T-helper 2 cell treated with Interferon-gamma antibody and Interleukin-4, amounts not matched to agents 5 μg/mL and 100 μg/mL, for 36 hours (primary cell): ENCODE measurements around the gene KLHL22.

Experiments
- DNase-seq: peaks from one replicate; pipeline ENCODE4 v3.0.0; 2021; ENCODE audit warnings: low spot score
- H3K27ac Mint-ChIP-seq: one replicate; pipeline ENCODE4 v1.8.0; 2021; ENCODE audit warnings: mild to moderate bottlenecking, mixed read lengths
- H3K27me3 Mint-ChIP-seq: one replicate; pipeline ENCODE4 v1.8.0; 2021; ENCODE audit warnings: low read depth, mixed read lengths
- H3K36me3 Mint-ChIP-seq: one replicate; pipeline ENCODE4 v1.8.0; 2021; ENCODE audit warnings: low read depth, mixed read lengths
- H3K4me1 Mint-ChIP-seq: one replicate; pipeline ENCODE4 v1.8.0; 2021; ENCODE audit warnings: low read depth, mixed read lengths
- H3K4me3 Mint-ChIP-seq: one replicate; pipeline ENCODE4 v1.8.0; 2022; ENCODE audit warnings: mild to moderate bottlenecking, moderate library complexity, mixed read lengths
- H3K9me3 Mint-ChIP-seq: one replicate; pipeline ENCODE4 v1.8.0; 2021; ENCODE audit warnings: mixed read lengths

Gene KLHL22

DNA sequence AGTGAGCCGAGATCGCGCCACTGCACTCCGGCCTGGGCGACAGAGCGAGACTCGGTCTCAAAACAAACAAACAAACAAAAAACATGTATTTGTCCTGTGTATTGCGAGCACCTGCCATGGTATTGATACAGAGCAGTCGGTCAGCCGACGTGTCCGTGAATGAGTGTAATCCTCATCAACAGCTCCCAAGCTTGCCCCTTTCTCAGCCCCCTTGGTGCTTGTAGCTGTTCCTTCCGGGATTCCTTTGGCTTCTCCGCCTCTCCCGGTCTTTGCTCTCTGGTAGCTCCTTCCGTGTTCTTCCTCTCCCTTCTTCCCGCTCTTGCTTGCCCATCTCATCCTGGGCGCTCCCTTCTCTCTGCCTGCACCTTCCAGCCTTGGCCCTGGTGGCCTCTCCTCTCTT lies 90.7 kb downstream of the KLHL22 start:
- Mint-ChIP-seq H3K36me3 (peaks cover 22% of the 10 kb centered on the region), H3K4me3 (no peak overlapping the region), H3K4me1 (peaks cover 8% of the 10 kb centered on the region), H3K9me3 (no peaks in the 10 kb centered on the region), H3K27me3 (no peaks in the 10 kb centered on the region), H3K27ac (peak overlapping the region; percentile 63)
- no peak for DNase-seq

DNA sequence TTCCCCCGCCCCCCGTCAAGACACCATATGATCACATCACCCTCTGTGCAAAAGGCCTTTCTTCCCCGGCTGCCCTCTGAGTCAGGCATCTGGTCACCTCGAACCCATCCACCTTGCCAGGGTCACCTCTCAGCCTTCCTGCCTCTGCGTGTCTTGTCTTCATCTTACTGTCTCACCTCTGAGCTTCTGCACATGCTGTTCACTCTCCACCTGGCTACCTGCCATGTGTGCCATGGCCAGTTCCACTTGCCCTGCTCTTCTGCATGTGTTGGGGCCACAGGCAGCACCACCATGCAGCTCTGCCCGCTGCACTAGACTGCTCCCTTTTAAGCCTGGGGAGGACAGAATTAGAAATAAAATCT lies 91.8 kb downstream of the KLHL22 start:
- Mint-ChIP-seq H3K27ac (no peak overlapping the region), H3K4me3 (no peak overlapping the region), H3K27me3 (no peaks in the 10 kb centered on the region), H3K9me3 (no peaks in the 10 kb centered on the region), H3K36me3 (peaks cover 22% of the 10 kb centered on the region), H3K4me1 (peaks cover 8% of the 10 kb centered on the region)
- DNase-seq: no peak

DNA sequence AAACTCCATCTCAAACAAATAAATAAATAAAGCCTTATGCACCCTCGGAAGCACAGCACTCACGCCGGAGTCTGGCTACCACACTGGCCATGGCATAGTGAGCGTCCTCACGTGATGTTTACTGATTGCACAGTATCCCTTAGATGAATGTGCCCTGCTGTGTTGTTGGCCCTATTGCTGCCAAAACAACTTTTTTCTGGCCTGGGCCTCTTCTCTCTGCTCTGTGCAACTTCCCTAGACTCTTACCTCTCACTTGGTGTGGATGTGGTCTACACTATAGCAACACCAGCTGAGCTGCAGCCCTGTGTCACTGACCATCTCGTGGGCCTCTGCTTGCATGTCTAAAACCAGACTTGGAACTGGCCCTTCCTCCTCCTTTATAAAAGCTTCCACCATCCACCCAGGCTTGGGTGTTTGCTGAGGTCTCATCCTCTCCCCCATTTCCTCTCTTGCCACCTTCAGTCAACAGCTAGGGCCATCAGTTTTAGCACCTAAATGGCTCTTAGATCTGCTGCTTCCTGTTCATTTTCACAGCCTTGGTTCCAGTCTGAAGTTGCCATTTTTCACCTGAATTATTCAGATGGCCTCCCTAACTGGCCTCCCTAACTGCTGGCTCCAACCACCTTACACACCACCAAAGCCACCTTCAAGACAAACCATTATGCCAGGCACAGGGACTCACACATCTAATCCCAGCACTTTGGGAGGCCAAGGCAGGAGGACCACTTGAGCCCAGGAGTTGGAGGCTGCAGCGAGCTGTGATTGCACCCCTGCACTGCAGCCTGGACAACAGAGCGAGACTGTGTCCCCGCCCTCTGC lies 92.4 kb downstream of the KLHL22 start:
- Mint-ChIP-seq H3K27me3 (no peaks in the 10 kb centered on the region), H3K36me3 (peaks cover 22% of the 10 kb centered on the region), H3K4me3 (no peak overlapping the region), H3K27ac (peak overlapping the region; percentile 75), H3K4me1 (peaks cover 8% of the 10 kb centered on the region), H3K9me3 (no peaks in the 10 kb centered on the region)
- DNase-seq: no peak

DNA sequence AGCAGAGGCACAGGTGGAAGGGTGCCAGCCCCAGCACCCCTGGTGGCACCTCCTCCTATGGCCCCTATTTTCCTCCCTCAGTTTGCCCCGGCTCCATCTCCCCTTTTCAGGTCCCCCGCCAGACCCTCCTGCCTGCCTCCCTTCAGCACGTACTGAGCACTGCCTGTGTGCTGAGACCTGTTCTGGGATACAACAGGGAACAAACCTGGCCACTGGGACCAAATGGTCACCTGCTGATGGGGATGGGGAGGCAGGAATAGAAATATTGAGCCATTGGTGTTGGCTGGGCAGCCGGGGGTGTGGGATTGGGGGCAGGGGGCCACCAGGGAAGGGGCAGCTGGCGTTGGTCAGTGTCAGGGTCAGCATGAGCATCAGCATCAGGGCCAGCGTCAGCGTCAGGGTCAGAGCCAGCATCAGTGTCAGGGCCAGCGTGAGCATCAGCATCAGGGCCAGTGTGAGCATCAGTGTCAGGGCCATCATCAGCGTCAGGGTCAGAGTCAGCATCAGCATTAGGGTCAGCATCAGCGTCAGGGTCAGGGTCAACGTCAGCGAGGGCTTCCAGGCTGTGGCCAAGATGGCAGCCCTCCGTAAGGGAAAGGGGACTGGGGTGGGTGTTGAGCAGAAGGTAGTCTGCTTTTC lies 94.1 kb downstream of the KLHL22 start:
- Mint-ChIP-seq H3K4me1 (peaks cover 8% of the 10 kb centered on the region), H3K27ac (no peak overlapping the region), H3K36me3 (peaks cover 19% of the 10 kb centered on the region), H3K27me3 (no peaks in the 10 kb centered on the region), H3K4me3 (no peak overlapping the region), H3K9me3 (no peaks in the 10 kb centered on the region)
- DNase-seq: no peak

DNA sequence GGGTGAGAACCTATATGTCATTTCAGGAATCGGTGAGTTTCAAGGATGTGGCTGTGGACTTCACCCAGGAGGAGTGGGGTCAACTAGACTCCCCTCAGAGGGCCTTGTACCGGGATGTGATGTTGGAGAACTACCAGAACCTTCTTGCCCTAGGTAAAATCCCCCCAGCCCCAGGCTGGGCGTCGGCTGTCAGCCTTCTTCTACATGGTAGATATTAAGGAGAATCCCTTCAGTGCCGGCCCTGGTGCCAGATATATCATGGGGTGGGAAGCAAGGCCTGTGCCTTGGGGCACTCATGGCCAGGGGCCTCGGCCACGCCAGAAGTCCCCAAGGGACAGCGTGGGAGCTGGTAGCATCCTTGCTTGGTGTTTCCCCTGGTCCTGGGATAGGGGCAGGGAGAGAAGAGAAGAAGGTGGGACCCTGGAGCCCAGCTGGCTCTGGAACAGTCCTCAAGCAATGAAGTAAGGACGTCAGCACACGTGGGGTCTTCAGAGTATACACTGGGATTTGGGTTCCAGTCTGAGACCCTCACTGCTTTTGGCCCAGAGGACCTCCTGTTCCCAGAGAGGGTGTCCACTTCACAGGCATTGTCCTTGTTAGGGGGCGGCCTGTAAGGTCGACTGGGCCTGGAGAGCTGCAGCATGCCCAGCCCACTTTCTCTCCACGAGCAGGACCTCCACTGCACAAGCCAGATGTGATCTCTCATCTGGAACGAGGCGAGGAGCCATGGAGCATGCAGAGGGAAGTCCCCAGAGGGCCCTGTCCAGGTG lies 94.8 kb downstream of the KLHL22 start:
- Mint-ChIP-seq H3K4me1 (peaks cover 15% of the 10 kb centered on the region), H3K36me3 (peaks cover 17% of the 10 kb centered on the region), H3K9me3 (no peaks in the 10 kb centered on the region), H3K27ac (no peak overlapping the region), H3K4me3 (no peak overlapping the region), H3K27me3 (no peaks in the 10 kb centered on the region)
- no peak for DNase-seq

DNA sequence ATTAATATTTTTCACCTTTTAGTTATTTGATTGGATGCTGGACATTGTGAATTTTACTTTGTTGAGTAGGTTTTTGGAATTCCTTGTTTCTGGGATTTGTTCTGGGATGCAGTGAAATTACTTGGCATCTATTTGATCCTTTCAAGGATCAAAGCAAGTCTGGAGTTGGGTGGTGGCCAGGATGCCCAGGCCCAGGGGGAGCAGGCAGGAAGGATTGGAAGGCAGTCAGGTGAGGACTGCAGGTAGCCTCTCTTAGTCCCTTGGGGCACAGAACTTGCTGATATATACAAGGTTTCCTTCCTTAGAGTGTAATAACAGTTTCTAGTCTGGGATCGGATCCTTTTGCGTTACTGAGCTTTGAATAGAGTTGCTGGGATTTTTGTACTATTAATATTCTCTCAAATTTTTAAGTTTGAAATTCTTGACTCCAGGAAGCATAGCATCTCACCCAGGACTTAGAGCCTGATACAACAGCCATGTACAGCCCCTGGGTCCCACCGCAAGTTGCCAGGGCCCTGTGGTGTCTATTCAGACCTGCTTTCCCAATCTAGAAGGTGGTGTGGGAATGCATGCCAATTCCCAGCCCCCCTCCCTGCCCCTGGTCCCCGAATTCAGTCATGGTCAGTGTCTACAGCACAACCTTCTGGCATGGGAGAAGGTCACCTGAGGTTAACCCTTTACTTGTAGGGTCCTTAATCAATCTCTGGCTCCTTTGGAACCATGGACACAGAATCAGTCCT lies 95.6 kb downstream of the KLHL22 start:
- H3K4me1 Mint-ChIP-seq: peaks cover 22% of the 10 kb centered on the region
- H3K27ac Mint-ChIP-seq: no peak overlapping the region
- H3K4me3 Mint-ChIP-seq: no peak overlapping the region

DNA sequence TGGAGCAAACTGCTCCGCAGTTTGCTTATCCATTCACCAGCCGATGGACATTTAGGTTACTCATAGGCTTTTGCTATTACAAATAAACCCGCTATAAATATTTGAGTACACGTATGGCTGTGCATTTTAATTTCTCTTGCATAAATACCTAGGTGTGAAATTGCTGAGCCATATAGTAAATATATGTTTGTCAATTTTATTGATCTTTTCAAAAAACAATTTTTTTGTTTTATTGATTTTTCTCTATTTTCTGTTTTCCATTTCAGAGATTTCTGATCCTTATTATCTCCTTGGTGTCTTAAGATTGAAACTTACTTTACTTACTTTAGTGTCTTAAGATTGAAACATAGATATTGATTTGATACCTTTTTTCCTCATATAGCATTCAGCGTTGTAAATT lies 97.2 kb downstream of the KLHL22 start:
- Mint-ChIP-seq H3K27me3 (no peaks in the 10 kb centered on the region), H3K4me3 (no peak overlapping the region), H3K36me3 (peaks cover 12% of the 10 kb centered on the region), H3K27ac (no peak overlapping the region), H3K9me3 (no peaks in the 10 kb centered on the region), H3K4me1 (peaks cover 29% of the 10 kb centered on the region)
- no peak for DNase-seq

More for the DNA sequence above, 95.6 kb downstream of the KLHL22 start:
- no peak for DNase-seq
- H3K9me3 Mint-ChIP-seq: no peaks in the 10 kb centered on the region
- H3K27me3 Mint-ChIP-seq: no peaks in the 10 kb centered on the region
- peaks cover 16% of the 10 kb centered on the region for H3K36me3 Mint-ChIP-seq

DNA sequence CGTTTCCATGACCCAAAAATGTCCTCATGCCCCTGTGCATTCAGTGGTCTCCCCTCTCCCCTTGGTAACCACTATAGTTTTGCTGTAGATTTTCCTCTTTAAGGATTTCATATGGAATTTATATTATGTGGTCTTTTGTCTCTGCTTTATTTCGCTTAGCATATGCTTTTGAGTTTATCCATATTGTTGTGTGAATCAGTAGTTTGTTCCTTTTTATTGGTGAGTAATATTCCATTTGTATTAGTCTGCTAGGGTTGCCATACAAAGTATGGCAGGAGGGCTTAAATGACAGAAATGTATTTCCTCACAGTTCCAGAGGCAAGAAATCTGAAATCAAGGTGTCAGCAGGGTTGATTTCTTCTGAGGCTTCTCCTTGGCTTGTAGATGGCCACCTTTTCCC lies 98.1 kb downstream of the KLHL22 start:
- peaks cover 22% of the 10 kb centered on the region for H3K4me1 Mint-ChIP-seq
- no peak overlapping the region for H3K27ac Mint-ChIP-seq
- no peaks in the 10 kb centered on the region for H3K9me3 Mint-ChIP-seq
- H3K27me3 Mint-ChIP-seq: no peaks in the 10 kb centered on the region
- no peak for DNase-seq
- peaks cover 7% of the 10 kb centered on the region for H3K36me3 Mint-ChIP-seq
- H3K4me3 Mint-ChIP-seq: no peak overlapping the region

DNA sequence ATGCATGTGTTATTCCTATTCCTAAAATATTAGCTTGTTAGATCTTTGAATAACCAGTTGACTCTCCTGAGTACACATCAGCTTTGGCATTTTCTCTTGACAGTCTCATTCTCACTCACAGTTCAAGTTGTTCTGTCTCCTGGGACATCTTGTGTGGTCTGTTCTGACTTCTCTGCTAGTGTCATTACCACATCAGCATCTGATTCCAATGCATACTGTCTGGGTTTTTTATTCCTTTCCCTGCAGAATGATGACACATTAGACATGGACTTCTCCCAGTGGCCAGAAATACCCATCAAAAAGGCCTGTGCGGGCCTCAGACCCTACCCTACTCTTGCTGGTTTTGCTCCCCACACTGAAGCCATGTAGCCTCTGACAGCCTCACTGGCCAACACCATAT lies 99.0 kb downstream of the KLHL22 start:
- Mint-ChIP-seq H3K27me3 (no peaks in the 10 kb centered on the region), H3K36me3 (peaks cover 7% of the 10 kb centered on the region), H3K4me3 (no peak overlapping the region), H3K27ac (no peak overlapping the region), H3K4me1 (peaks cover 22% of the 10 kb centered on the region), H3K9me3 (no peaks in the 10 kb centered on the region)
- DNase-seq: no peak

DNA sequence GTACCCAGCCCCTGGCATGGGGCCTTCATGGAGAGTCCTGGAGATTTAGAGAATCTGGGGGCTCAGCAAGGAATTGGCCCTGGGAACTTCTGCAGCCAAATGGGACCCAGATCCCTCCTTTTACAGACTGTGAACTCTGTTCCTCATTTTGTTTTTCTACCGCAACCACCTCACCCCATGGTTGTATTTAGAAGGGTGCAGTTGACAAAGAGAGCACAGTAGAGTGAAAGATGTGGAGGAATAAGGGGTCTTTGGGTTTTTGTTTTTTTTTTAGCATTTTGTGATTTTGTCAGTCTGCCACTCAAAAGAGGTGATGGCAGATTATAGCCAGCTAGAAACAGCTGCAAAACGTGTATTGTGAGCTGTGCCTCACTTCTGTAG lies 99.7 kb downstream of the KLHL22 start:
- peak overlapping the region; percentile 88 for H3K4me3 Mint-ChIP-seq
- no peaks in the 10 kb centered on the region for H3K27me3 Mint-ChIP-seq
- no peak overlapping the region for H3K27ac Mint-ChIP-seq
- peaks cover 6% of the 10 kb centered on the region for H3K36me3 Mint-ChIP-seq
- no peaks in the 10 kb centered on the region for H3K9me3 Mint-ChIP-seq
- H3K4me1 Mint-ChIP-seq: peaks cover 22% of the 10 kb centered on the region
- DNase-seq: no peak

DNA sequence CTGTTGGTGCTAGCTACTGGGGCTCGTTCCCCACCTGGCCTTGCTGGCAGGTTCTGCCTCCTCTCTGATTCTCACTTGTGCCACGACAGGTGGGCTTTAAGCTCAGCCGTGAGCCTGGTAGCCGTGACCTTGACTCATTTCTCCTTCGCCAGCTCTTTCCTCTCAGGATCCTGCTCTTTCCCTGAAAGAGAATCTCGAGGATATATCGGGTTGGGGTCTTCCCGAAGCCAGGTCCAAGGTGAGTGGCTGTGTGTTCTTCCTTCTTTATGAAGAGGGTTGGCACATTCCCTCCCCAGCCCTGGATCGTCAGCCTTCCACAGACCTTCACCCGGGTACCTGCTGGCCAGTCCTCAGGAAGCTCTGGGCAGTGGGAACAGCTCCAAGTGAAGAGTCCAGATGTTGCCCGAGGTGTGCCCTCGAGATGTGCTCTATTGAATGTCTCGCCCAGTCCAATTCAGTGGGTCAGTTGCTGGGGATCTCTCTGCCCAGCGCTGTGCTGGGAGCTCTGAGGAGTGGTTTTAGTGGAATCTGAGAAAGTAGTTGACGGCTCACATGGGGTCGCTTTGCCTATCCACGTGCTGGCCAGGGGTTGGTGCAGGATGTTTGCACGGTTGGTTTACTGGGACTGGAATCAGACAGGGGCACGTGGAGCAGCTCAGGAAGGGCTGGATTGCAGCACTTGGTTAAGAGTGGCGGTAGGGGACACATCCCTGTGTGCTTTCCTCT lies 100.3 kb downstream of the KLHL22 start:
- Mint-ChIP-seq H3K4me3 (peak overlapping the region; percentile 88), H3K9me3 (no peaks in the 10 kb centered on the region), H3K27me3 (no peaks in the 10 kb centered on the region), H3K27ac (peak overlapping the region; percentile 45), H3K36me3 (peaks cover 2% of the 10 kb centered on the region), H3K4me1 (peaks cover 22% of the 10 kb centered on the region)
- DNase-seq: no peak

DNA sequence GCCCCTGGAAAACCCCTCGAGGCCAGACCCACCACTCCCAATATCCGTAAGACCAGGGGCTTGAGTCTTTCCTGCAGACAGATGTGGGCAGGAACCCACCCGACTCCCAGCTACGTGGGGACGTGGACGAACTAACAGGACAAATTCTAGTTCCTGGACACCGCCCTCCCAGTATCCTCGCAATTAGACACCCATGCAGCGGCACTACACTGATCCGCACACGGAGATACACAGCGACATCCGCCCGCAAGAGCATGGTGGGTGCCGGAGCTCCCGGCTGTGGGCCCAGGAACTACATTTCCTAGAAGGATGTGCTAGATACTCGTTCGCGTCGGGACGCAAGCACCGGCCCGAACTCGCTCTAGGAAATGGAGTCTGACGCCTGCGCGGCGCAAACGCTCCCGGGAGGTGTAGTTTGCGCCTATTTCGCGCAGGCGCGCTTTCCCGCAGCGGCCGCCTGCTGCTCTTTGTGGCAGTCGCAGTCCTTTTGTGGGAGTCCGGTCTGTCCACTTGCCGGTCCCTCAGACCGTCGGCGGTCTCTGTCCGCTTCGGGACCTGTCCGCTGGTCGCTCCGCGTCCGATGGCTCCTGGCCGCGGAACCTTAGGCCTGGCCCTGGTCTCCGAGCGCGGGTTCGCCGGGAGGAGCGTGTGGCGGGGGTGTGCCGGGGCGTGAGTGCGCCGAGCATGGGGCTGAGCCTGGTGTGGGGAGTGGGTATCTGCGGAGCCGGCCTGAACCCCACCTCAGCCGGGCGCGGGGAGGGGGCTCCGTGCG lies 101.7 kb downstream of the KLHL22 start, which contains the start of gene ZNF74:
ZNF74 (plus strand) TSS at position 447 of the 772 bp plus-strand sequence. CDS start 478 bp downstream, outside the sequence.
- Mint-ChIP-seq H3K4me1 (peaks cover 22% of the 10 kb centered on the region), H3K9me3 (no peaks in the 10 kb centered on the region), H3K27ac (peak within 1 kb of the TSS; percentile 90), H3K27me3 (no peaks in the 10 kb centered on the region), H3K4me3 (peak within 1 kb of the TSS; percentile 88), H3K36me3 (peaks cover 2% of the 10 kb centered on the region)
- peak; percentile 84 for DNase-seq
